HepG2 (cell line): ENCODE data around the gene SMIM14. TPM values are rescaled to one million over a fixed set of nuclear protein-coding genes. Genes with fewer than 3 reads are reported as not detected.

Source experiments
- AHR ChIP-seq: IDR thresholded peaks from 2 replicates; pipeline ENCODE4 v1.6.1; 2018; ENCODE audit warnings: missing genetic modification reagents, missing compliant biosample characterization
- CSRNP2 ChIP-seq: sonication (generic); formaldehyde crosslinking; conservative IDR thresholded peaks from 2 replicates; pipeline ENCODE4 v1.8.0; 2022; ENCODE audit warnings: low read depth, missing genetic modification reagents
- IRX3 ChIP-seq: sonication (generic); formaldehyde crosslinking; IDR thresholded peaks from 2 replicates; pipeline ENCODE4 v1.8.1; 2023; ENCODE audit warnings: mild to moderate bottlenecking, low read depth, missing genetic modification reagents, borderline replicate concordance
- KLF9 ChIP-seq: IDR thresholded peaks from 2 replicates; pipeline ENCODE4 v1.6.1; 2016; ENCODE audit warnings: low read depth
- YEATS2 ChIP-seq: sonication (generic); formaldehyde crosslinking; IDR thresholded peaks from 2 replicates; pipeline ENCODE4 v1.4.0; 2020; ENCODE audit warnings: missing genetic modification reagents, borderline replicate concordance
- ZBTB10 ChIP-seq: sonication (generic); formaldehyde crosslinking; IDR thresholded peaks from 2 replicates; pipeline ENCODE4 v1.4.0; 2020; ENCODE audit warnings: missing genetic modification reagents, borderline replicate concordance
- ZNF20 ChIP-seq: sonication (generic); formaldehyde crosslinking; IDR thresholded peaks from 2 replicates; pipeline ENCODE4 v1.4.0; 2020; ENCODE audit warnings: mild to moderate bottlenecking, moderate library complexity, missing genetic modification reagents
- ZNF639 ChIP-seq: conservative IDR thresholded peaks from 2 replicates; pipeline ENCODE4 v1.6.1; 2018; ENCODE audit warnings: missing genetic modification reagents
- ZNF746 ChIP-seq: sonication (generic); formaldehyde crosslinking; IDR thresholded peaks from 2 replicates; pipeline ENCODE4 v1.8.0; 2022; ENCODE audit warnings: mild to moderate bottlenecking, missing genetic modification reagents
- ZNF747 ChIP-seq: sonication (generic); formaldehyde crosslinking; IDR thresholded peaks from 2 replicates; pipeline ENCODE4 v1.8.1; 2023; ENCODE audit warnings: missing genetic modification reagents, mild to moderate bottlenecking, borderline replicate concordance
- polyA plus RNA-seq, 8 experiments: library from polyadenylated mRNA; depleted of rRNA in 3 of 8; stranded (reverse) in 7 of 8; unstranded in 1 of 8; fragments of >200 nt; fragmentation: Illumina TruSeq in 4 of 8; extraction: Trizol in 4 of 8; gene quantifications; 2 replicates each; pipeline versions ENCODE4 v1.2.1 to v1.2.3, GENCODE V29; 2011 to 2016; ENCODE audit warnings: low read depth in 4 of 8, missing spikeins in 1 of 8, mixed read lengths in 1 of 8; ENCODE audit not compliant: insufficient read depth in 1 of 8
- total RNA-seq, 5 experiments: library from RNA; depleted of rRNA; stranded (reverse); fragments of >200 nt; fragmentation: Illumina TruSeq; extraction: Trizol; gene quantifications; 2 replicates each; pipeline ENCODE4 v1.2.3, GENCODE V29; 2016; ENCODE audit warnings: low read depth in 1 of 5

The SMIM14 gene
- total and polyA plus RNA-seq, 2 of the 13 experiments (the other 11 are each of a cell fraction or from before 2014, with no cell fraction given): 16.3 to 28.1 TPM

GRCh38 chr4:39514888-39515401, 123.7 kb downstream of the SMIM14 start (continued):
- TF ChIP-seq KLF9 (peak; percentile 79), IRX3 (CRISPR knock-in tag) (no peak; the same call in 1 of the 2 replicates), ZBTB10 (CRISPR knock-in tag) (peak; percentile 37; the same call in 1 of the 2 replicates), ZNF747 (CRISPR knock-in tag) (peak; percentile 20; the same call in 1 of the 2 replicates), YEATS2 (CRISPR knock-in tag) (peak; percentile 62; the same call in 1 of the 2 replicates), ZNF20 (CRISPR knock-in tag) (no peak), AHR (CRISPR knock-in tag) (0 out of 2 replicates have a peak, but pooled peaks have one; percentile 61), CSRNP2 (no peak), ZNF639 (CRISPR knock-in tag) (no peak), ZNF746 (CRISPR knock-in tag) (no peak)
